Psoas muscle (tissue), 8 donors: Measurements from ENCODE around the gene OBSCN. TPM values are rescaled to one million over a fixed set of nuclear protein-coding genes. Genes with fewer than 3 reads are reported as not detected.

ENCODE experiments used
- ATAC-seq, 4 donors: fragments of 200-7000 bp; cut with Tn5 transposase; one replicate each; pipeline ENCODE4 v1.9.1; 2020; ENCODE audit warnings: moderate library complexity in 3 of 4, mild to moderate bottlenecking in 2 of 4
- DNase-seq, 2 donors: peaks; one replicate each; pipeline ENCODE4 v3.0.0-alpha.2; 2020
- H3K27ac ChIP-seq: fragments of 200-600 bp; one replicate; pipeline ENCODE4 v1.8.0; 2022
- H3K27me3 ChIP-seq, 3 donors: fragments of 200-600 bp in 1 of 3; one replicate each; pipeline versions ENCODE4 v1.6.1 to v1.8.0; 2013 to 2022; ENCODE audit warnings: low read length in 2 of 3, mild to moderate bottlenecking in 2 of 3, moderate library complexity in 1 of 3; ENCODE audit not compliant: insufficient read depth in 3 of 3
- H3K36me3 ChIP-seq, 2 donors: fragments of 200-600 bp in 1 of 2; one replicate each; pipeline versions ENCODE4 v1.6.1 to v1.8.0; 2013 to 2022; ENCODE audit warnings: low read depth in 1 of 2, mild to moderate bottlenecking in 1 of 2, moderate library complexity in 1 of 2; ENCODE audit not compliant: insufficient read depth in 1 of 2
- H3K4me1 ChIP-seq: fragments of 200-600 bp; one replicate; pipeline ENCODE4 v1.8.0; 2022
- H3K4me3 ChIP-seq: fragments of 200-600 bp; one replicate; pipeline ENCODE4 v1.8.0; 2022; ENCODE audit warnings: mild to moderate bottlenecking
- H3K9me3 ChIP-seq: fragments of 200-600 bp; one replicate; pipeline ENCODE4 v1.8.0; 2022
- WGBS, 3 donors: extraction: QIAGEN DNeasy Blood & Tissue Kit; methylation state at CpG; one replicate each; pipeline versions ENCODE4 v1.1.6 to v1.1.7; 2013; 5-methylcytosine and 5-hydroxymethylcytosine counted together
- intact Hi-C, 2 donors: fragments of 100-400 bp; cut with DNase I; formaldehyde crosslinking; loops; one replicate each; pipeline versions ENCODE4 v1.11.0 to v1.14.2; 2022
- polyA plus RNA-seq, 3 donors: library from polyadenylated mRNA; stranded (reverse); fragments of 200-250 nt; gene quantifications; one replicate each; pipeline ENCODE4 v1.2.3, GENCODE V29; 2013
- total RNA-seq, 4 donors: library from RNA; stranded (reverse); fragmentation: NEBNext Ultra II Directional in 2 of 4; extraction: Animal tissue kit (Norgen Biotek cat#: 25700) in 2 of 4; gene quantifications; one replicate each; pipeline versions ENCODE4 v1.2.1 to v1.2.4, GENCODE V29; 2021 to 2023
- TF ChIP-seq, protein P1 (sequence below): fragments of 200-600 bp; IDR thresholded peaks from one replicate; pipeline ENCODE4 v1.8.0; 2022; ENCODE audit warnings: antibody characterized with exemption
- donor health status: healthy with polysubstance abuse.
- donor health status: DM: no; HTN: no; CAD: no; lungs with moderate emphysema.
- donor health status: Bipolar disorder and iron deficiency.
- donor health status: healthy.
- donor health status: DM: yes; HTN: yes; CAD: no.
- donor health status: DM: no; HTN: no; CAD: no.
- donor health status: DM: no; HTN: no; CAD: no.
- donor health status: DM: yes; HTN: yes; CAD: no.

The OBSCN gene
- total and polyA plus RNA-seq, 7 donors: 397 to 1,869 (median 1,061) TPM

DNA sequence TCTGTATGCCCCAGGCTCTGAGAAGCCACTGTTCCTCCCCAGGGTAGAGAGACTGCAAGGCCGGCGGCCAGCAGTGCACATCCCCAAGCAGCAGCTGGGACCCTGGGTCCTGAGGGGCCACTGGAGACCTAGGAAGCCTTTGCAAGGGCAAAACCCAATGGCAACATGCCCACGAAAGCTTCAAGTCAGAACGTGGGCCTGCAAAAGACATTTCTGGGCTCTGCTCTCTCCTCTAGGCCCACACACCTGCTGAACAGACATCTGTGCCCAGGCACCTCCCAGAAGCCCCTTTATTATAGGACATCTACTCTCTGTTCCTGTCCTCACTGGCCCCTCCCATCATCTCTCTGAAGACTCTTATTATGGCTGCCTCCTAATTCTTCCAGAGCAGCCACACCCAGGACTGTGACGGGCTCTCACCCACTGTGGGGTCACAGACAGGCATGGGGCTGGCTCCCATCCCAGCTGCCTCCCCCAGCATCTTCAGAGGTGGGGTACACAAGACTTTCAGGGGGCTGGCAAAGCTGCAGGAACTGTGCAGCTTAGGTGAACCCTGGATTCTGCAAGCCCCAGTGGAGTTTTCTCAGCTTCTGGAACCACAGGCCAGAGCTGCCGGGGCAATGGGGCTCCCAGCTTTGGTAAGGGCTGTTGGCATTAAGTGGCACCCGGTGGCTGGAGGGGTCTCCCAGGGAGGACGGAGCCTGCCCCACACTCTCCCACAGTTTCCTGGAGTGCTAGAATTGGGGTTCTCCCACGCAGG lies 186.1 kb downstream of the OBSCN start:
- Histone ChIP-seq H3K27me3 (no peaks in the 10 kb centered on the region), H3K4me3 (no peak overlapping the region), H3K27ac (no peak overlapping the region), H3K9me3 (no peaks in the 10 kb centered on the region), H3K36me3 (peaks cover 0 to 34% of the 10 kb centered on the region in 2 donors), H3K4me1 (no peaks in the 10 kb centered on the region)
- DNase-seq (peak in 1 of 2 donors; percentile 49), ATAC-seq (no peak)
- intact Hi-C loops: loop anchor here in 1 of 2 donors (10.0 kb wide), 1 partner anchor 269 kb away; no protein-coding TSS in a partner anchor
- 86 to 90% (median 88%) methylated on average over 8 to 9 of the region's 9 CpGs for WGBS, 3 donors
- TF ChIP-seq, protein P1, sequence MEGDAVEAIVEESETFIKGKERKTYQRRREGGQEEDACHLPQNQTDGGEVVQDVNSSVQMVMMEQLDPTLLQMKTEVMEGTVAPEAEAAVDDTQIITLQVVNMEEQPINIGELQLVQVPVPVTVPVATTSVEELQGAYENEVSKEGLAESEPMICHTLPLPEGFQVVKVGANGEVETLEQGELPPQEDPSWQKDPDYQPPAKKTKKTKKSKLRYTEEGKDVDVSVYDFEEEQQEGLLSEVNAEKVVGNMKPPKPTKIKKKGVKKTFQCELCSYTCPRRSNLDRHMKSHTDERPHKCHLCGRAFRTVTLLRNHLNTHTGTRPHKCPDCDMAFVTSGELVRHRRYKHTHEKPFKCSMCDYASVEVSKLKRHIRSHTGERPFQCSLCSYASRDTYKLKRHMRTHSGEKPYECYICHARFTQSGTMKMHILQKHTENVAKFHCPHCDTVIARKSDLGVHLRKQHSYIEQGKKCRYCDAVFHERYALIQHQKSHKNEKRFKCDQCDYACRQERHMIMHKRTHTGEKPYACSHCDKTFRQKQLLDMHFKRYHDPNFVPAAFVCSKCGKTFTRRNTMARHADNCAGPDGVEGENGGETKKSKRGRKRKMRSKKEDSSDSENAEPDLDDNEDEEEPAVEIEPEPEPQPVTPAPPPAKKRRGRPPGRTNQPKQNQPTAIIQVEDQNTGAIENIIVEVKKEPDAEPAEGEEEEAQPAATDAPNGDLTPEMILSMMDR: no peak

DNA sequence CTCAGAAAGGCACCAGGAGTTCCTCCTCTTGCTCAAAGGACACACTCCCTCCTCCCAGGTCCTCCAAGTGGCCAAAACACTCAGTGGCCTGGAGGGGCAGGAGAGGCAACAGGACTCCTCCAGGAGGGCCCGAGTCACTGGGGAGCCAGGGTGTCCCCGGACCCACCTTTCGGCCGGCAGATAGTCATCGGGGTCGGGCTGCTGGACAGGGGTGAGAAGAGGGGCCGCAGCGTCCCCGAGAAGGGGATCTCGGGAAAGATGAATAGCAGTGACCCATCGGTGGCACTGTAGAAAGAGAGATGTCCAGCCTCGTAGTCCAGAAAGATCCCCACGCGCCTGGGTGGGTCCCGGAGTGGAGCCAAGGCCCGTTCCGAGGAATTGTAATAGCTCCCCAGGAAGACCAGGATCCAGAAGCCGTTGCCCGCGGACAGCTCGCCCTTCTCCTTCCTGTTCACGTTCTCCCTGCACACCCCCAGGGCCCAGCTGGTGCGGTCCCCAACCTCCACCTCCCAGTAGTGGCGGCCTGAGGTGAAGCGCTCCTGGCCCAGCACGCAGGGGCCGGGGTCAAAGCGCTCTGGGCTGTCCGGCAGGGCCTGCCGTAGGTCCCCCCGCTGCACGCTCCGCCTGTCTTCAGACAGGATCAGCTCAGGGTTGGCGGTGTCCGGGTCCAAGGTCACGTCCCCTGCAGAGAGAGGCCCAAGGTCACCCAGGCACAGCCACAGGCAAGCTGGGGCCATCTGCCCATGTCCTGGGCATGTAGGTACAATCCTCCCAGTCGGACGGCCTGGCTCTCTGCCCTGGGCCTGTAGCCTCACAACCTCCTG lies 186.9 kb downstream of the OBSCN start:
- no peak overlapping the region for H3K4me3 ChIP-seq
- no peaks in the 10 kb centered on the region for H3K4me1 ChIP-seq
- no peak overlapping the region for H3K27ac ChIP-seq
- intact Hi-C loops: loop anchor here in 1 of 2 donors (10.0 kb wide), 1 partner anchor 270 kb away; no protein-coding TSS in a partner anchor
- DNase-seq (peak in 1 of 2 donors; percentile 55), ATAC-seq (no peak)
- H3K27me3 ChIP-seq: no peaks in the 10 kb centered on the region
- H3K9me3 ChIP-seq: no peaks in the 10 kb centered on the region
- TF ChIP-seq, protein P1: no peak
- peaks cover 0 to 34% of the 10 kb centered on the region in 2 donors for H3K36me3 ChIP-seq
- WGBS, 3 donors: 91 to 95% (median 94%) methylated on average over 35 to 38 of the region's 38 CpGs

DNA sequence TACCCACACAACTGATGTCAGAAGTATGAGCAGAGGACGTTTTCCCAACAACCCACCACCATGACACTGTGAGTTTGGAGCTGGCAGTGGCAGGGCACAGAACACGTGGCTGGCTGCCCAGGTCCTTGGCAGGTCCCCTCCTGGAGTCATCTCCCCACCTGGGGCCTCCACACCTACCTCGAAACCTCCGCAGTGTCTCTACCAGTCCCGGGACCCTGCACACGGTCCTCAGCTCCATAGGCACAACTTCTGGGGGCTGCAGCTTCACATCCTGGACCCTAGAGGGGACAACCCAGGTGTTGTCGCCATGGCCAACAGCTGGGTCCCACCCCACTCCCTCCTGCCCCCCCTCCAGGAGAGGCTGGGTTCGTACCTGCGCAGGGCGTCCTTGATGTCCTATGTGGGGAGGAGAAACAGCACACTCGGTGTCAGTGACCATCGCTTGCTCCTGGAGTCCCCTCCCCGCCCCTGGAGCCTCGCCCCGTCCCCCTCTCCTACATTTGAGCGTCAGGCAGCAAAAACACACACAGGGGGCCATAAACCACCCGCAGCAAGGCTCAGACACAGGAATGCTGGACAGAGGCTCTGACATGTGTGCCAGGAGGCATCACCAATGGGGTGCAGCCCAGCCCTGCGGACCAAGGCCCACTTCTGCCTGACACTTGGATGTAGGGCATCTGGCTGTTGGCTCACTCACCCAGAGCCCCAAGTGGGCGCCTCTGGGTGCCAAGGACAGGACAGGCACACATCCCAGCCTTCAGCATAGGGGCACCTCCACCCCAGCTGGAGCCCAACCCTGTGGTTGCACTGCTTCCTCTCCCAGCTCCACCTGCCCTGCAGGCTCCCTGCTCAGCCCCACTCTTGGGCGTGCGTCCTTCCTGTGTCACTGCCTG lies 189.2 kb downstream of the OBSCN start:
- Histone ChIP-seq H3K4me1 (no peaks in the 10 kb centered on the region), H3K36me3 (peaks cover 0 to 43% of the 10 kb centered on the region in 2 donors), H3K4me3 (no peak overlapping the region), H3K27me3 (no peaks in the 10 kb centered on the region), H3K27ac (no peak overlapping the region), H3K9me3 (no peaks in the 10 kb centered on the region)
- intact Hi-C loops: loop anchor here in 1 of 2 donors (10.0 kb wide), 1 partner anchor 272 kb away; no protein-coding TSS in a partner anchor
- ATAC-seq: no peak
- TF ChIP-seq, protein P1: no peak
- WGBS, 3 donors: 91 to 96% (median 93%) methylated on average over 21 of the region's 21 CpGs
- DNase-seq: peak in 1 of 2 donors; percentile 39

DNA sequence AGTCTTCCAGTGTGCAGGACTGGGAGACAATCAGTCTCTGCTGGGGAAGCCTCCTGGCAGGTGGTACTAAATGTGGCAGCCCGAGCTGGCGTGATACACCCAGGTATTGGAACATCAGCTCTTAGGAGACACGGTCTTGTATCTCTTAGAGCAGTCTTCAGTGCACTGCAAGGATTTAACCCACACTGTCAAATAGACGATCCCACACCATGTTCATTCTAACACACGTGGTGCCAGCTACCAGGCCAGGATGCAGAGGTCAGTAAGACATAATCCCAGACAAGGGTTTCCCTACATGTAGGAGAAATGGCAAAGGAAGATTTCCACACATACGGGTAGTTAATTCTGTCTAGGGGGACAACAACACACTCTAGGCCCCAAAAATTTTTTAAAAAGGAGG lies 190.1 kb downstream of the OBSCN start:
- Histone ChIP-seq H3K4me1 (no peaks in the 10 kb centered on the region), H3K27ac (no peak overlapping the region), H3K9me3 (no peaks in the 10 kb centered on the region), H3K36me3 (peaks cover 0 to 43% of the 10 kb centered on the region in 2 donors), H3K4me3 (no peak overlapping the region), H3K27me3 (no peaks in the 10 kb centered on the region)
- ATAC-seq (no peak), DNase-seq (no peak)
- 89 to 93% (median 93%) methylated on average over 6 of the region's 6 CpGs for WGBS, 3 donors
- intact Hi-C loops: loop anchor here in 1 of 2 donors (10.0 kb wide), 1 partner anchor 273 kb away; no protein-coding TSS in a partner anchor
- TF ChIP-seq, protein P1: no peak
